KOPT-K1 (cell line): ENCODE results near the gene FAM151A.

ENCODE experiments used
- H3K27ac ChIP-seq: fragments of 200-600 bp; sonication (generic); 2 replicates; pipeline ENCODE4 v1.5.1; 2016; ENCODE audit warnings: antibody characterized with exemption, mild to moderate bottlenecking, low read depth, low read length; ENCODE audit not compliant: poor library complexity, severe bottlenecking
- H3K36me3 ChIP-seq: fragments of 200-600 bp; sonication (generic); 2 replicates; pipeline ENCODE4 v1.5.1; 2017; ENCODE audit warnings: antibody characterized with exemption, mild to moderate bottlenecking, low read length, moderate library complexity; ENCODE audit not compliant: insufficient read depth
- H3K9me3 ChIP-seq: fragments of 200-600 bp; sonication (generic); 2 replicates; pipeline ENCODE4 v1.5.1; 2017; ENCODE audit warnings: antibody characterized with exemption, low read length, mild to moderate bottlenecking; ENCODE audit not compliant: insufficient read depth, poor library complexity, severe bottlenecking

Gene FAM151A

GRCh38 chr1:54623216-54624007 is at the start of gene FAM151A:
Gene FAM151A, minus strand, starts transcription at chr1:54623525. Its CDS starts 130 bp downstream, at chr1:54623395.
- Histone ChIP-seq H3K36me3 (no peaks in the 10 kb centered on the region), H3K9me3 (no peaks in the 10 kb centered on the region), H3K27ac (no peak within 1 kb of the TSS)

- Histone ChIP-seq H3K36me3 (no peaks in the 10 kb centered on the region), H3K27ac (no peak overlapping the region), H3K9me3 (no peaks in the 10 kb centered on the region)
These were observed 48.8 kb upstream of the FAM151A start for GRCh38 chr1:54671985-54672608.

GRCh38 chr1:54668567-54668966 is 45.2 kb upstream of the FAM151A start:
- no peaks in the 10 kb centered on the region for H3K9me3 ChIP-seq
- no peak overlapping the region for H3K27ac ChIP-seq
- H3K36me3 ChIP-seq, result no peaks in the 10 kb centered on the region

- Histone ChIP-seq H3K36me3 (no peaks in the 10 kb centered on the region), H3K9me3 (no peaks in the 10 kb centered on the region), H3K27ac (no peak overlapping the region)
These were observed 44.5 kb upstream of the FAM151A start for GRCh38 chr1:54667797-54668196.

- H3K36me3 ChIP-seq, result no peaks in the 10 kb centered on the region
- H3K27ac ChIP-seq, result no peak overlapping the region
- no peaks in the 10 kb centered on the region for H3K9me3 ChIP-seq
These were observed 43.0 kb upstream of the FAM151A start for GRCh38 chr1:54666333-54666732.

- Histone ChIP-seq H3K27ac (no peak overlapping the region), H3K9me3 (no peaks in the 10 kb centered on the region), H3K36me3 (no peaks in the 10 kb centered on the region)
These were observed 42.5 kb upstream of the FAM151A start for GRCh38 chr1:54665852-54666251.

- Histone ChIP-seq H3K27ac (no peak overlapping the region), H3K36me3 (no peaks in the 10 kb centered on the region), H3K9me3 (no peaks in the 10 kb centered on the region)
These were observed 41.0 kb upstream of the FAM151A start for GRCh38 chr1:54664364-54664763.

- H3K9me3 ChIP-seq, result peaks cover 3% of the 10 kb centered on the region
- H3K36me3 ChIP-seq, result no peaks in the 10 kb centered on the region
- no peak overlapping the region for H3K27ac ChIP-seq
These were observed 40.4 kb upstream of the FAM151A start for GRCh38 chr1:54663725-54664124.

GRCh38 chr1:54658164-54658913 is 35.0 kb upstream of the FAM151A start:
- Histone ChIP-seq H3K36me3 (no peaks in the 10 kb centered on the region), H3K27ac (no peak overlapping the region), H3K9me3 (peaks cover 13% of the 10 kb centered on the region)

GRCh38 chr1:54653036-54653435 is 29.7 kb upstream of the FAM151A start:
- no peak overlapping the region for H3K27ac ChIP-seq
- H3K36me3 ChIP-seq, result no peaks in the 10 kb centered on the region
- peaks cover 2% of the 10 kb centered on the region for H3K9me3 ChIP-seq

- no peak overlapping the region for H3K27ac ChIP-seq
- H3K9me3 ChIP-seq, result no peaks in the 10 kb centered on the region
- no peaks in the 10 kb centered on the region for H3K36me3 ChIP-seq
These were observed 28.8 kb upstream of the FAM151A start for GRCh38 chr1:54652168-54652567.

- Histone ChIP-seq H3K36me3 (no peaks in the 10 kb centered on the region), H3K9me3 (no peaks in the 10 kb centered on the region), H3K27ac (no peak overlapping the region)
These were observed 28.3 kb upstream of the FAM151A start for GRCh38 chr1:54651608-54652007.

GRCh38 chr1:54650417-54650816 is 27.1 kb upstream of the FAM151A start:
- H3K36me3 ChIP-seq, result no peaks in the 10 kb centered on the region
- H3K9me3 ChIP-seq, result no peaks in the 10 kb centered on the region
- H3K27ac ChIP-seq, result no peak overlapping the region

- no peaks in the 10 kb centered on the region for H3K9me3 ChIP-seq
- H3K36me3 ChIP-seq, result no peaks in the 10 kb centered on the region
- no peak overlapping the region for H3K27ac ChIP-seq
These were observed 26.6 kb upstream of the FAM151A start for GRCh38 chr1:54649921-54650320.

GRCh38 chr1:54649130-54649898 is 26.0 kb upstream of the FAM151A start:
- Histone ChIP-seq H3K9me3 (peaks cover under 1% of the 10 kb centered on the region), H3K36me3 (no peaks in the 10 kb centered on the region), H3K27ac (no peak overlapping the region)
